HL-60 (cell line): ENCODE measurements around the gene NR2F6.

Experiments used
- DNase-seq, 2 experiments: peaks; one replicate each; pipeline ENCODE4 v3.0.0-alpha.2; 2010 to 2020; ENCODE audit warnings: low read depth in 1 of 2, low spot score in 1 of 2
- H3K27ac ChIP-seq: fragments of 250-450 bp; sonication (Bioruptor Pico); replicated peaks from 2 replicates; pipeline ENCODE4 v1.5.1; 2020; ENCODE audit warnings: mild to moderate bottlenecking, moderate library complexity
- H3K27me3 ChIP-seq: fragments of 250-450 bp; sonication (Bioruptor Pico); 2 replicates; pipeline ENCODE4 v1.5.1; 2021; ENCODE audit warnings: mild to moderate bottlenecking, moderate library complexity; ENCODE audit not compliant: insufficient read depth, poor library complexity, severe bottlenecking
- H3K4me3 ChIP-seq: replicated peaks from 2 replicates; pipeline ENCODE4 v1.5.1; 2011; ENCODE audit warnings: mild to moderate bottlenecking, control low read depth, low read length; ENCODE audit not compliant: insufficient read depth
- CTCF ChIP-seq: IDR thresholded peaks from one replicate; pipeline ENCODE4 v1.5.1; 2011; ENCODE audit warnings: low read length, control low read depth, inconsistent platforms; ENCODE audit not compliant: insufficient read depth
- GABPA ChIP-seq: IDR thresholded peaks from 2 replicates; pipeline ENCODE4 v1.6.1; 2012; ENCODE audit warnings: low read depth
- POLR2AphosphoS5 ChIP-seq: IDR thresholded peaks from 2 replicates; pipeline ENCODE4 v1.6.1; 2012; ENCODE audit warnings: low read depth
- REST ChIP-seq: IDR thresholded peaks from 2 replicates; pipeline ENCODE4 v1.6.1; 2012; ENCODE audit warnings: low read depth; ENCODE audit not compliant: insufficient replicate concordance
- SPI1 ChIP-seq: IDR thresholded peaks from 2 replicates; pipeline ENCODE4 v1.6.1; 2012; ENCODE audit warnings: low read depth, mild to moderate bottlenecking, borderline replicate concordance

The NR2F6 gene

GRCh38 chr19:17219286-17219685 lies 26.4 kb downstream of the NR2F6 start:
- H3K4me3 ChIP-seq: no peak overlapping the region
- TF ChIP-seq GABPA: no peak
- no peak for TF ChIP-seq POLR2AphosphoS5
- no peak for TF ChIP-seq REST
- no peak for TF ChIP-seq SPI1
- TF ChIP-seq CTCF: no peak
- DNase-seq: no peak
- H3K27me3 ChIP-seq: no peaks in the 10 kb centered on the region
- H3K27ac ChIP-seq: no peak overlapping the region

GRCh38 chr19:17216058-17216670 lies 29.6 kb downstream of the NR2F6 start:
- DNase-seq: peak in 1 of 2 experiments; percentile 31

More at GRCh38 chr19:17216058-17216670, 29.6 kb downstream of the NR2F6 start:
- H3K4me3 ChIP-seq: peak overlapping the region; percentile 52
- no peak for TF ChIP-seq CTCF
- TF ChIP-seq SPI1: no peak
- no peak for TF ChIP-seq GABPA
- TF ChIP-seq REST: no peak
- no peak for TF ChIP-seq POLR2AphosphoS5
- H3K27me3 ChIP-seq: no peaks in the 10 kb centered on the region
- H3K27ac ChIP-seq: peak overlapping the region; percentile 94
